MCF 10A (cell line): ENCODE data around the gene GTSE1. TPM values are rescaled to one million over a fixed set of nuclear protein-coding genes. Genes with fewer than 3 reads are reported as not detected.

ENCODE experiments used
- BruUV-seq: library from RNA; stranded (reverse); fragments of 400-500 nt; replicated peaks from 2 replicates; lab custom pipeline; 2021; lab: Mats Ljungman, UMichigan
- CTCF ChIA-PET: fragments of 300-600 bp; sonication (Branson Sonifier 250); formaldehyde crosslinking; extraction: SDS; loops from one replicate; lab custom pipeline; 2021; ENCODE audit warnings: antibody characterized with exemption, inconsistent platforms; lab: Yijun Ruan, JAX
- POLR2A ChIA-PET: fragments of 300-600, 350-650 bp; sonication (Branson Sonifier 250); formaldehyde crosslinking; extraction: SDS; loops from one replicate; lab custom pipeline; 2020; ENCODE audit warnings: antibody characterized with exemption, inconsistent platforms; lab: Yijun Ruan, JAX
- DNase-seq: peaks from one replicate; pipeline ENCODE4 v3.0.0-alpha.2; 2018; ENCODE audit not compliant: unreplicated experiment
- H3K27ac Mint-ChIP-seq: one replicate; pipeline ENCODE4 v1.8.0; 2022; ENCODE audit warnings: mild to moderate bottlenecking, low read depth, mixed read lengths; ENCODE audit not compliant: unreplicated experiment
- H3K27me3 Mint-ChIP-seq: one replicate; pipeline ENCODE4 v1.8.0; 2022; ENCODE audit warnings: mixed read lengths; ENCODE audit not compliant: insufficient read depth, unreplicated experiment
- H3K36me3 Mint-ChIP-seq: one replicate; pipeline ENCODE4 v1.8.0; 2022; ENCODE audit warnings: mild to moderate bottlenecking, moderate library complexity, mixed read lengths; ENCODE audit not compliant: insufficient read depth, unreplicated experiment
- H3K4me1 Mint-ChIP-seq: one replicate; pipeline ENCODE4 v1.8.0; 2022; ENCODE audit warnings: mixed read lengths; ENCODE audit not compliant: insufficient read depth, unreplicated experiment
- H3K4me3 Mint-ChIP-seq: one replicate; pipeline ENCODE4 v1.8.0; 2022; ENCODE audit warnings: mild to moderate bottlenecking, moderate library complexity, mixed read lengths; ENCODE audit not compliant: unreplicated experiment
- H3K9me3 Mint-ChIP-seq: one replicate; pipeline ENCODE4 v1.8.0; 2022; ENCODE audit warnings: mixed read lengths; ENCODE audit not compliant: unreplicated experiment
- intact Hi-C: fragments of 100-400 bp; cut with micrococcal nuclease; formaldehyde crosslinking; loops from 2 replicates; pipeline ENCODE4 v1.14.1; 2022
- total RNA-seq: library from RNA; stranded (reverse); gene quantifications from 2 replicates; pipeline ENCODE4 v1.2.3, GENCODE V29; 2022
- TF ChIP-seq, protein P1 (sequence below): fragments of 200-600 bp; IDR thresholded peaks from one replicate; pipeline ENCODE4 v1.8.0; 2022; ENCODE audit warnings: antibody characterized with exemption, mild to moderate bottlenecking; ENCODE audit not compliant: unreplicated experiment

GTSE1 gene
- total RNA-seq, 1 experiment from 2014 or later: 19.9 TPM

DNA sequence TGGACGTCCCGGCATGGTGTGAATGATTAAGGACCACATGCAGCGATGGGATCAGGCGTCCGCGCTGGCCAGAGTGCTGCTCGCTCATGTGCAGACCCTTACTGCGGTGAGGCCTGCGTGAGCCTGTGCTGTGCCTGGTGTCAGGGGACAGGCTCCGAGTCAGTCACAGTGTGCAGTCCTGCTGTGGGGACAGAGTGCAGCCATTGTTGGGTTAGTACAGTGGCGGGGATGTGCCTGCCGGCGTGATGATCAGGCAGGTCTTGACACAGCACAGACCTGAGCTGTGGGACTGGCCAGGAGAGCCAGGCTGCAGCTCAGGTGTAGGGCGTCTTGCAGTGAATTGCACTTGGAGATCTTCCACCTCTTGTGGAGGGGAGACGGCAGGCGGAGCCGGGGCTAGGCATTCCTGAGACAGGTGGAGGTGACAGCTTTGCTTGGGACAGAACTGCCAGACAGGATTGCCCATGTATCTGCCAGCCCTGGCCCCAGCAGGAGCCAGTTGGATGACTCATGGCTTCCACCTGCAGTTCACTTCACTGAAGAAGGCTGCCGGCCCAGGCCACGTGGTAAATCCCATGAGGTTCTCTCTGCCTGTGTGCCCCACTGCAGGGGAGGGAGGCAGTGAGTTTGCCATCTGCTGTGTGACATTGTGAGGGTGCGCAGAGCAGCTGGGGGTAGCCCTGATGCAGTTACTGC is 56.2 kb downstream of the GTSE1 start:
- intact Hi-C loops: no loop called here
- Mint-ChIP-seq H3K27ac (no peak overlapping the region), H3K9me3 (no peaks in the 10 kb centered on the region), H3K4me1 (peaks cover 16% of the 10 kb centered on the region), H3K27me3 (no peaks in the 10 kb centered on the region), H3K36me3 (peaks cover 57% of the 10 kb centered on the region), H3K4me3 (no peak overlapping the region)
- no TSS peak for BruUV-seq
- DNase-seq: peak; percentile 78
- ChIA-PET CTCF (interaction anchor here (0.5 to 0.8 kb wide), 5 partner anchors 8 to 388 kb away, joined by 3 to 6 read pairs (median 4); no protein-coding TSS in a partner anchor), POLR2A (interaction anchor here (0.6 to 1.8 kb wide), 2 partner anchors 16 to 209 kb away, joined by 4 to 7 read pairs; no protein-coding TSS in a partner anchor)
- TF ChIP-seq, protein P1, sequence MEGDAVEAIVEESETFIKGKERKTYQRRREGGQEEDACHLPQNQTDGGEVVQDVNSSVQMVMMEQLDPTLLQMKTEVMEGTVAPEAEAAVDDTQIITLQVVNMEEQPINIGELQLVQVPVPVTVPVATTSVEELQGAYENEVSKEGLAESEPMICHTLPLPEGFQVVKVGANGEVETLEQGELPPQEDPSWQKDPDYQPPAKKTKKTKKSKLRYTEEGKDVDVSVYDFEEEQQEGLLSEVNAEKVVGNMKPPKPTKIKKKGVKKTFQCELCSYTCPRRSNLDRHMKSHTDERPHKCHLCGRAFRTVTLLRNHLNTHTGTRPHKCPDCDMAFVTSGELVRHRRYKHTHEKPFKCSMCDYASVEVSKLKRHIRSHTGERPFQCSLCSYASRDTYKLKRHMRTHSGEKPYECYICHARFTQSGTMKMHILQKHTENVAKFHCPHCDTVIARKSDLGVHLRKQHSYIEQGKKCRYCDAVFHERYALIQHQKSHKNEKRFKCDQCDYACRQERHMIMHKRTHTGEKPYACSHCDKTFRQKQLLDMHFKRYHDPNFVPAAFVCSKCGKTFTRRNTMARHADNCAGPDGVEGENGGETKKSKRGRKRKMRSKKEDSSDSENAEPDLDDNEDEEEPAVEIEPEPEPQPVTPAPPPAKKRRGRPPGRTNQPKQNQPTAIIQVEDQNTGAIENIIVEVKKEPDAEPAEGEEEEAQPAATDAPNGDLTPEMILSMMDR: no peak

DNA sequence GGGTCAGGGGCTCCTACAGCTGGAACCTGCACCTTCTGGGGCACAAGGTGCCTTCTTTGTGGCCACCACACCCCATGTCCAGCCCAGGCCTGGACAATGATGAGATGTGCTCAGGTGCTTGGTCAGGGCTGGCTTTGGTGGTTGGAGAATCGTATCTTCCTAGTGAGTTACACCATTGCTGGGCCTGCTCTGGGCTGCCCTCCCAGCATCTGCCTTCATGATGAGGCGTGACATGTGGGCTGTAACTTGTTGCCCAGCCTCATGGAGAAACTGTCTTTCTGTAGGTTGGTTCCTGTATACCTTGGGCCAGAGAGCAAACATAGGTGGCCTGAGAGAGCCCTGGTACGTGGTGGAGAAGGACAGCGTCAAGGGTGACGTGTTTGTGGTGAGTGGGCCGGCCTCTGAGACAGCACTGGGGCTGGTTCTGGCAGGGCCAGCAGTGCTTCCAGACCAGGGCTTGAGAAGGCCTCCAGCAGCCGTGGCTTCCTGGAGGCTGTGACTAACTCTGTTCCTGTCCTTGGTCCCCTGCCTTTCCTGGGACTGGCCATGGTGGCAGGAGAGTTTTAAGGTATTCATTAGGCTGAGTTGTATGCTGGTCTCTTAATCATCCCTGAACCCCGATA is 56.9 kb downstream of the GTSE1 start:
- TF ChIP-seq, protein P1: no peak
- no TSS peak for BruUV-seq

DNA sequence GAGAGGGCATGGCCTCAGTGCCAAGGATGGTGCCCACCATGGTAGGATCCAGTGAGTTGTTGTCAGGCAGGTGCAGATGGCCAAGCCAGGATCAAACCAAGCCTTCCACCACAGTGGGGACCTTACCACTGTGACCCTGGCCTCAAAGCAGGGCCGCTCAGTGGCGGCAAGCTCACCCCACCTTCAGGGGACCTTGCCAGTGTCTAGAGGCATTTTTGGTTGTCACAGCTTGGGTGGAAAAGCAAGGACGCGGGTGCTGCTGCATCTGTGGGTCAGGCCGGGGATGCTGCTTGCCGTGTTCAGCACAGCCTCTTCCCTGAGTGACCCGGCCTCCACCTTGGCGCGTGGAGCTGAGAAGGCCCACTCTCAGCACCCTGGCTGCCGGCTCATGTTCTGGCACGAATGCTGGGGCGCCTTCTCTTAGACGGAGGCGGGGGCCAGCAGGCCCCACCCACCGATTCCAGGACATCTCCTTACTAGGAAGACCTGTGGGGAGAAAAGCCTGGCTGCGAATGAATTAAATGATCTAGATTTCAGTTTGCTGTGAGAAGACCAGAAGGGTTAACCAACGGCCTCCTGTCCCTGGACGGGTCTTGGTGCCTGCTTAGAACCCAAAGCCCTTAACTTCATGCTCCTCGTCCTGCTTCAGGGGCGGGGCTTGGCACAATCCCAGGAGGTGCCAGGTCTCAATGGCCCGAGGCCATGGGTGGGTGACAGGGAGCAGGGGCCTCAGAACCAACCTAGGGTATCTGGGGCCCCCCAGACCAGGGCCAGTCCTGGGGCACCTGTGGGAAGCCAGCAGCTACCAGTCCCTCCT is 57.7 kb downstream of the GTSE1 start:
- peaks cover 48% of the 10 kb centered on the region for H3K36me3 Mint-ChIP-seq
- no peaks in the 10 kb centered on the region for H3K9me3 Mint-ChIP-seq
- CTCF ChIA-PET: interaction anchor here (0.6 to 3.3 kb wide), 10 partner anchors 13 to 437 kb away, joined by 3 to 15 read pairs (median 3); no protein-coding TSS in a partner anchor
- no peak overlapping the region for H3K27ac Mint-ChIP-seq
- DNase-seq: no peak
- no peaks in the 10 kb centered on the region for H3K27me3 Mint-ChIP-seq
- intact Hi-C loops: no loop called here
- POLR2A ChIA-PET: interaction anchor here (1.1 kb wide), 1 partner anchor 187 kb away, joined by 8 read pairs; no protein-coding TSS in a partner anchor
- TF ChIP-seq, protein P1: no peak
- no TSS peak for BruUV-seq
- peaks cover 16% of the 10 kb centered on the region for H3K4me1 Mint-ChIP-seq
- no peak overlapping the region for H3K4me3 Mint-ChIP-seq

More for the DNA sequence above, 56.9 kb downstream of the GTSE1 start:
- H3K4me3 Mint-ChIP-seq: no peak overlapping the region
- POLR2A ChIA-PET: interaction anchor here (0.6 to 1.8 kb wide), 3 partner anchors 17 to 210 kb away, joined by 4 to 8 read pairs (median 7); no protein-coding TSS in a partner anchor
- H3K36me3 Mint-ChIP-seq: peaks cover 49% of the 10 kb centered on the region
- intact Hi-C loops: no loop called here
- H3K9me3 Mint-ChIP-seq: no peaks in the 10 kb centered on the region
- peaks cover 16% of the 10 kb centered on the region for H3K4me1 Mint-ChIP-seq
- no peaks in the 10 kb centered on the region for H3K27me3 Mint-ChIP-seq
- no peak for DNase-seq
- no peak overlapping the region for H3K27ac Mint-ChIP-seq
- CTCF ChIA-PET: interaction anchor here (0.6 to 3.3 kb wide), 7 partner anchors 9 to 387 kb away, joined by 3 to 15 read pairs (median 3); no protein-coding TSS in a partner anchor
